GM23338 (cell line): ENCODE results near the gene GFER. TPM values are rescaled to one million over a fixed set of nuclear protein-coding genes. Genes with fewer than 3 reads are reported as not detected.

Experiments
- ATAC-seq: fragments of 200-7000 bp; cut with Tn5 transposase; 3 replicates; pipeline ENCODE4 v1.9.1; 2020
- DNase-seq: peaks from one replicate; pipeline ENCODE4 v3.0.0-alpha.2; 2015; ENCODE audit warnings: low spot score
- H2AFZ ChIP-seq: fragments of 200-600 bp; sonication (generic); 2 replicates; pipeline ENCODE4 v1.8.0; 2016; ENCODE audit warnings: antibody characterized with exemption, mild to moderate bottlenecking, moderate library complexity
- H3F3A ChIP-seq: fragments of 200-600 bp; sonication (generic); replicated peaks from 2 replicates; pipeline ENCODE4 v1.8.0; 2017; ENCODE audit warnings: antibody characterized with exemption, mixed run types, low read depth
- H3K27ac ChIP-seq: fragments of 200-600 bp; sonication (generic); 2 replicates; pipeline ENCODE4 v1.6.1; 2016; ENCODE audit warnings: low read depth
- H3K27me3 ChIP-seq: fragments of 200-600 bp; sonication (generic); 2 replicates; pipeline ENCODE4 v1.8.0; 2016; ENCODE audit warnings: mild to moderate bottlenecking, mixed run types, moderate library complexity; ENCODE audit not compliant: insufficient read depth
- H3K36me3 ChIP-seq: fragments of 200-600 bp; sonication (generic); 2 replicates; pipeline ENCODE4 v1.8.0; 2016; ENCODE audit warnings: mild to moderate bottlenecking; ENCODE audit not compliant: insufficient read depth
- H3K4me1 ChIP-seq: fragments of 200-600 bp; sonication (generic); 2 replicates; pipeline ENCODE4 v1.8.0; 2016; ENCODE audit warnings: mild to moderate bottlenecking, moderate library complexity; ENCODE audit not compliant: insufficient read depth
- H3K4me2 ChIP-seq: fragments of 200-600 bp; sonication (generic); 2 replicates; pipeline ENCODE4 v1.7.1; 2017; ENCODE audit warnings: mixed run types
- H3K4me3 ChIP-seq: fragments of 200-600 bp; sonication (generic); 2 replicates; pipeline ENCODE4 v1.6.1; 2016; ENCODE audit warnings: mixed run types
- H3K79me2 ChIP-seq: fragments of 200-600 bp; sonication (generic); replicated peaks from 2 replicates; pipeline ENCODE4 v1.8.0; 2017; ENCODE audit warnings: mild to moderate bottlenecking; ENCODE audit not compliant: insufficient read depth
- H3K9me2 ChIP-seq: fragments of 200-600 bp; sonication (generic); 2 replicates; pipeline ENCODE4 v1.8.0; 2017; ENCODE audit not compliant: insufficient read depth
- H4K20me1 ChIP-seq: fragments of 200-600 bp; sonication (generic); replicated peaks from 2 replicates; pipeline ENCODE4 v1.8.0; 2017; ENCODE audit warnings: mild to moderate bottlenecking; ENCODE audit not compliant: insufficient read depth
- H3K27ac Mint-ChIP-seq: 2 replicates; pipeline ENCODE4 v1.8.0; 2020; ENCODE audit warnings: inconsistent platforms, mild to moderate bottlenecking, moderate library complexity, mixed read lengths
- H3K27me3 Mint-ChIP-seq: 3 replicates; pipeline ENCODE4 v1.8.0; 2022; ENCODE audit warnings: low read depth, mild to moderate bottlenecking, moderate library complexity, mixed read lengths, inconsistent platforms; ENCODE audit not compliant: insufficient read depth, poor library complexity
- H3K36me3 Mint-ChIP-seq: 3 replicates; pipeline ENCODE4 v1.8.0; 2021; ENCODE audit warnings: low read depth, mild to moderate bottlenecking, inconsistent platforms, moderate library complexity, mixed read lengths
- H3K4me1 Mint-ChIP-seq: 3 replicates; pipeline ENCODE4 v1.8.0; 2020; ENCODE audit warnings: mild to moderate bottlenecking, inconsistent platforms, mixed read lengths
- H3K4me3 Mint-ChIP-seq: 3 replicates; pipeline ENCODE4 v1.8.0; 2021; ENCODE audit warnings: moderate library complexity, mild to moderate bottlenecking, inconsistent platforms, mixed read lengths
- H3K9me3 Mint-ChIP-seq: 3 replicates; pipeline ENCODE4 v1.8.0; 2020; ENCODE audit warnings: moderate library complexity, mild to moderate bottlenecking, inconsistent platforms, mixed read lengths
- CREB1 ChIP-seq: fragments of 250-450 bp; sonication (Bioruptor Pico); IDR thresholded peaks from 2 replicates; pipeline ENCODE4 v1.5.0; 2020; ENCODE audit warnings: low read depth, mild to moderate bottlenecking, moderate library complexity
- CTCF ChIP-seq, 2 experiments: fragments of 200-600 bp in 1 of 2; sonication (generic) in 1 of 2; conservative IDR thresholded peaks; 2 replicates each; pipeline versions ENCODE4 v1.5.1 to v1.6.1; 2016 to 2017; ENCODE audit warnings: antibody characterized with exemption in 2 of 2, low read depth in 2 of 2, mild to moderate bottlenecking in 2 of 2, moderate library complexity in 1 of 2
- ETS1 ChIP-seq: IDR thresholded peaks from 2 replicates; pipeline ENCODE4 v1.6.1; 2016; ENCODE audit warnings: antibody characterized with exemption
- EZH2 ChIP-seq: fragments of 200-600 bp; sonication (generic); IDR thresholded peaks from one replicate; pipeline ENCODE4 v1.8.0; 2017; ENCODE audit warnings: antibody characterized with exemption, mild to moderate bottlenecking, low read depth; ENCODE audit not compliant: unreplicated experiment
- EZH2phosphoT487 ChIP-seq: fragments of 200-600 bp; sonication (generic); IDR thresholded peaks from one replicate; pipeline ENCODE4 v1.8.1; 2018; ENCODE audit warnings: antibody characterized with exemption; ENCODE audit not compliant: unreplicated experiment
- JUNB ChIP-seq: IDR thresholded peaks from one replicate; pipeline ENCODE4 v1.6.1; 2016; ENCODE audit warnings: antibody characterized with exemption; ENCODE audit not compliant: unreplicated experiment
- NANOG ChIP-seq: IDR thresholded peaks from 2 replicates; pipeline ENCODE4 v1.6.1; 2016; ENCODE audit warnings: antibody characterized with exemption, borderline replicate concordance
- POLR2AphosphoS5 ChIP-seq: IDR thresholded peaks from 2 replicates; pipeline ENCODE4 v1.6.1; 2016; ENCODE audit warnings: antibody characterized with exemption, low read depth
- STAT1 ChIP-seq: IDR thresholded peaks from one replicate; pipeline ENCODE4 v1.6.1; 2016; ENCODE audit warnings: antibody characterized with exemption; ENCODE audit not compliant: unreplicated experiment
- ZNF114 ChIP-seq: fragments of 250-450 bp; sonication (Bioruptor Pico); IDR thresholded peaks from 2 replicates; pipeline ENCODE4 v1.5.0; 2020; ENCODE audit warnings: mild to moderate bottlenecking, moderate library complexity
- ZNF331 ChIP-seq: fragments of 250-450 bp; sonication (Bioruptor Pico); IDR thresholded peaks from 2 replicates; pipeline ENCODE4 v1.5.0; 2020; ENCODE audit warnings: low read depth, mild to moderate bottlenecking, moderate library complexity
- ZNF462 ChIP-seq: fragments of 250-450 bp; sonication (Bioruptor Pico); IDR thresholded peaks from 2 replicates; pipeline ENCODE4 v1.5.0; 2020; ENCODE audit warnings: mild to moderate bottlenecking, moderate library complexity
- polyA plus RNA-seq: library from polyadenylated mRNA; unstranded; fragments of >200 nt; fragmentation: Nextera tagmentation; extraction: Ambion mirVana; gene quantifications from 2 replicates; pipeline ENCODE4 v1.2.1, GENCODE V29; 2016
- total RNA-seq: library from RNA; depleted of rRNA; stranded (reverse); fragments of >200 nt; shearing (Covaris generic); gene quantifications from 2 replicates; pipeline ENCODE4 v1.2.3, GENCODE V29; 2014
- TF ChIP-seq, protein P1 (sequence below): IDR thresholded peaks from one replicate; pipeline ENCODE4 v1.6.1; 2018; ENCODE audit warnings: antibody characterized with exemption; ENCODE audit not compliant: unreplicated experiment

The GFER gene
- total and polyA plus RNA-seq, 2 experiments from 2014 or later = 40.1 to 64.5 TPM

DNA sequence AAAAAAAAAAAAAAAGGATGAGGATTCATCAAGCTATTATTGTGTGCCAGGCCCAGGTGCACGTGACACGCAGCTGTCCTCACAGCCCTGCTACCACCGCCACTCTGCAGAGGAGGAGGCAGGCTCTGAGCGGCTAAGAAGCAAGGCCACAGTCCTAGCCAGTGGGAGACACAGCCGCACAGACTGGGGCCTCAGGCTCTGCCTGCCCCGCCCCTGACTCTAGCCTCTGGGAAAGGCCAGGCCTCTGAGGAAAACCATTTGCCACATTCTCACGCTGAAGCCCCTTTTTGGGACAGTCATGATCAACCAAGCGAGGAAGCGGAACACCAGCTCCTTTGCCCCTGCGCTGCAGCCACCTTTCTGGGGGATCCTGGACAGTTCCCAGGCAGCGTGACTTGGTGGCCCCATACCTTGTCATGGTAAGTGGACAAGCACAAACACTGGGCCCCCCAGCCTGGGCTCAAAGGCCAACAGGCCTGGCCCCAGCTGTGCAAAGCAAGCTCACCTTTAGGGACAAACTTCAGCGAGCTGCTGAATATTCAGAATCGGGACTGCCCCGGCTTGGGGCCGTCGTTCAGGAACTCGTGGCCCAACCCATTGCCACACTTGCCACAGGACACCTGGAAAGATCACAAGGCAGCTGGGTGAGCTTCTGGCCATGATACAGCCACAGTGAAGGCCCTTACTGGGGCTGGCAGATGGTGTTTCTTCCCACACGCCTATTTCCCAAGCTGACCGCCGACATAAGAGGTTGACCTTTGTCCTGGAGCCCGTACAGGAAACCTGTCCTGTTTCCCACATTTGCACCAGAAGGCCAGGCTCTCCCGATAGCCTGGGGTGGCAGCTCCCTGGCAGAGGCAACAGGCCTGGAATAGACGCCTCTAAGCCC is 43.5 kb upstream of the GFER start:
- H3K4me3 Mint-ChIP-seq = no peak overlapping the region
- H3K27me3 ChIP-seq = no peaks in the 10 kb centered on the region
- TF ChIP-seq NANOG (no peak), ZNF462 (CRISPR knock-in tag) (no peak), EZH2phosphoT487 (no peak), JUNB (no peak), POLR2AphosphoS5 (no peak), EZH2 (no peak), STAT1 (no peak), ZNF331 (CRISPR knock-in tag) (no peak), CTCF (conservative IDR thresholded peaks at IDR 0.05; ENCODE audit: low read depth in 2 of 2) (no peak), CREB1 (CRISPR knock-in tag) (no peak), ETS1 (no peak), ZNF114 (CRISPR knock-in tag) (no peak)
- TF ChIP-seq, protein P1, sequence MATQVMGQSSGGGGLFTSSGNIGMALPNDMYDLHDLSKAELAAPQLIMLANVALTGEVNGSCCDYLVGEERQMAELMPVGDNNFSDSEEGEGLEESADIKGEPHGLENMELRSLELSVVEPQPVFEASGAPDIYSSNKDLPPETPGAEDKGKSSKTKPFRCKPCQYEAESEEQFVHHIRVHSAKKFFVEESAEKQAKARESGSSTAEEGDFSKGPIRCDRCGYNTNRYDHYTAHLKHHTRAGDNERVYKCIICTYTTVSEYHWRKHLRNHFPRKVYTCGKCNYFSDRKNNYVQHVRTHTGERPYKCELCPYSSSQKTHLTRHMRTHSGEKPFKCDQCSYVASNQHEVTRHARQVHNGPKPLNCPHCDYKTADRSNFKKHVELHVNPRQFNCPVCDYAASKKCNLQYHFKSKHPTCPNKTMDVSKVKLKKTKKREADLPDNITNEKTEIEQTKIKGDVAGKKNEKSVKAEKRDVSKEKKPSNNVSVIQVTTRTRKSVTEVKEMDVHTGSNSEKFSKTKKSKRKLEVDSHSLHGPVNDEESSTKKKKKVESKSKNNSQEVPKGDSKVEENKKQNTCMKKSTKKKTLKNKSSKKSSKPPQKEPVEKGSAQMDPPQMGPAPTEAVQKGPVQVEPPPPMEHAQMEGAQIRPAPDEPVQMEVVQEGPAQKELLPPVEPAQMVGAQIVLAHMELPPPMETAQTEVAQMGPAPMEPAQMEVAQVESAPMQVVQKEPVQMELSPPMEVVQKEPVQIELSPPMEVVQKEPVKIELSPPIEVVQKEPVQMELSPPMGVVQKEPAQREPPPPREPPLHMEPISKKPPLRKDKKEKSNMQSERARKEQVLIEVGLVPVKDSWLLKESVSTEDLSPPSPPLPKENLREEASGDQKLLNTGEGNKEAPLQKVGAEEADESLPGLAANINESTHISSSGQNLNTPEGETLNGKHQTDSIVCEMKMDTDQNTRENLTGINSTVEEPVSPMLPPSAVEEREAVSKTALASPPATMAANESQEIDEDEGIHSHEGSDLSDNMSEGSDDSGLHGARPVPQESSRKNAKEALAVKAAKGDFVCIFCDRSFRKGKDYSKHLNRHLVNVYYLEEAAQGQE = no peak
- no peak overlapping the region for H3K4me2 ChIP-seq
- no peak overlapping the region for H3K4me3 ChIP-seq
- no peaks in the 10 kb centered on the region for H3K9me2 ChIP-seq
- H3K27me3 Mint-ChIP-seq = peaks cover 11% of the 10 kb centered on the region
- H3K9me3 Mint-ChIP-seq = no peaks in the 10 kb centered on the region
- H3K27ac Mint-ChIP-seq = no peak overlapping the region
- DNase-seq = no peak
- H2AFZ ChIP-seq = no peak overlapping the region
- H3K27ac ChIP-seq = no peak overlapping the region
- H3K4me1 ChIP-seq = peaks cover 15% of the 10 kb centered on the region; the same call in 1 of the 2 replicates
- H3K36me3 ChIP-seq = no peaks in the 10 kb centered on the region
- peaks cover 16% of the 10 kb centered on the region for H3K36me3 Mint-ChIP-seq
- no peaks in the 10 kb centered on the region for H3K79me2 ChIP-seq
- peaks cover 20% of the 10 kb centered on the region for H3K4me1 Mint-ChIP-seq
- H3F3A ChIP-seq = 0 out of 2 replicates have a peak, but pooled peaks cover 10% of the 10 kb centered on the region
- ATAC-seq = no peak
- H4K20me1 ChIP-seq = no peaks in the 10 kb centered on the region; the same call in 1 of the 2 replicates
